GM23338 (cell line): ENCODE measurements around the gene TP73. TPM values are rescaled to one million over a fixed set of nuclear protein-coding genes. Genes with fewer than 3 reads are reported as not detected.

Experiments used
- ATAC-seq: fragments of 200-7000 bp; cut with Tn5 transposase; 3 replicates; pipeline ENCODE4 v1.9.1; 2020
- DNase-seq: peaks from one replicate; pipeline ENCODE4 v3.0.0-alpha.2; 2015; ENCODE audit warnings: low spot score
- H2AFZ ChIP-seq: fragments of 200-600 bp; sonication (generic); 2 replicates; pipeline ENCODE4 v1.8.0; 2016; ENCODE audit warnings: antibody characterized with exemption, mild to moderate bottlenecking, moderate library complexity
- H3F3A ChIP-seq: fragments of 200-600 bp; sonication (generic); replicated peaks from 2 replicates; pipeline ENCODE4 v1.8.0; 2017; ENCODE audit warnings: antibody characterized with exemption, mixed run types, low read depth
- H3K27ac ChIP-seq: fragments of 200-600 bp; sonication (generic); 2 replicates; pipeline ENCODE4 v1.6.1; 2016; ENCODE audit warnings: low read depth
- H3K27me3 ChIP-seq: fragments of 200-600 bp; sonication (generic); 2 replicates; pipeline ENCODE4 v1.8.0; 2016; ENCODE audit warnings: mild to moderate bottlenecking, mixed run types, moderate library complexity; ENCODE audit not compliant: insufficient read depth
- H3K36me3 ChIP-seq: fragments of 200-600 bp; sonication (generic); 2 replicates; pipeline ENCODE4 v1.8.0; 2016; ENCODE audit warnings: mild to moderate bottlenecking; ENCODE audit not compliant: insufficient read depth
- H3K4me1 ChIP-seq: fragments of 200-600 bp; sonication (generic); 2 replicates; pipeline ENCODE4 v1.8.0; 2016; ENCODE audit warnings: mild to moderate bottlenecking, moderate library complexity; ENCODE audit not compliant: insufficient read depth
- H3K4me2 ChIP-seq: fragments of 200-600 bp; sonication (generic); 2 replicates; pipeline ENCODE4 v1.7.1; 2017; ENCODE audit warnings: mixed run types
- H3K4me3 ChIP-seq: fragments of 200-600 bp; sonication (generic); 2 replicates; pipeline ENCODE4 v1.6.1; 2016; ENCODE audit warnings: mixed run types
- H3K79me2 ChIP-seq: fragments of 200-600 bp; sonication (generic); replicated peaks from 2 replicates; pipeline ENCODE4 v1.8.0; 2017; ENCODE audit warnings: mild to moderate bottlenecking; ENCODE audit not compliant: insufficient read depth
- H3K9me2 ChIP-seq: fragments of 200-600 bp; sonication (generic); 2 replicates; pipeline ENCODE4 v1.8.0; 2017; ENCODE audit not compliant: insufficient read depth
- H4K20me1 ChIP-seq: fragments of 200-600 bp; sonication (generic); replicated peaks from 2 replicates; pipeline ENCODE4 v1.8.0; 2017; ENCODE audit warnings: mild to moderate bottlenecking; ENCODE audit not compliant: insufficient read depth
- H3K27ac Mint-ChIP-seq: 2 replicates; pipeline ENCODE4 v1.8.0; 2020; ENCODE audit warnings: inconsistent platforms, mild to moderate bottlenecking, moderate library complexity, mixed read lengths
- H3K27me3 Mint-ChIP-seq: 3 replicates; pipeline ENCODE4 v1.8.0; 2022; ENCODE audit warnings: low read depth, mild to moderate bottlenecking, moderate library complexity, mixed read lengths, inconsistent platforms; ENCODE audit not compliant: insufficient read depth, poor library complexity
- H3K36me3 Mint-ChIP-seq: 3 replicates; pipeline ENCODE4 v1.8.0; 2021; ENCODE audit warnings: low read depth, mild to moderate bottlenecking, inconsistent platforms, moderate library complexity, mixed read lengths
- H3K4me1 Mint-ChIP-seq: 3 replicates; pipeline ENCODE4 v1.8.0; 2020; ENCODE audit warnings: mild to moderate bottlenecking, inconsistent platforms, mixed read lengths
- H3K4me3 Mint-ChIP-seq: 3 replicates; pipeline ENCODE4 v1.8.0; 2021; ENCODE audit warnings: moderate library complexity, mild to moderate bottlenecking, inconsistent platforms, mixed read lengths
- H3K9me3 Mint-ChIP-seq: 3 replicates; pipeline ENCODE4 v1.8.0; 2020; ENCODE audit warnings: moderate library complexity, mild to moderate bottlenecking, inconsistent platforms, mixed read lengths
- CREB1 ChIP-seq: fragments of 250-450 bp; sonication (Bioruptor Pico); IDR thresholded peaks from 2 replicates; pipeline ENCODE4 v1.5.0; 2020; ENCODE audit warnings: low read depth, mild to moderate bottlenecking, moderate library complexity
- EZH2 ChIP-seq: fragments of 200-600 bp; sonication (generic); IDR thresholded peaks from one replicate; pipeline ENCODE4 v1.8.0; 2017; ENCODE audit warnings: antibody characterized with exemption, mild to moderate bottlenecking, low read depth; ENCODE audit not compliant: unreplicated experiment
- EZH2phosphoT487 ChIP-seq: fragments of 200-600 bp; sonication (generic); IDR thresholded peaks from one replicate; pipeline ENCODE4 v1.8.1; 2018; ENCODE audit warnings: antibody characterized with exemption; ENCODE audit not compliant: unreplicated experiment
- JUNB ChIP-seq: IDR thresholded peaks from one replicate; pipeline ENCODE4 v1.6.1; 2016; ENCODE audit warnings: antibody characterized with exemption; ENCODE audit not compliant: unreplicated experiment
- NANOG ChIP-seq: IDR thresholded peaks from 2 replicates; pipeline ENCODE4 v1.6.1; 2016; ENCODE audit warnings: antibody characterized with exemption, borderline replicate concordance
- POLR2AphosphoS5 ChIP-seq: IDR thresholded peaks from 2 replicates; pipeline ENCODE4 v1.6.1; 2016; ENCODE audit warnings: antibody characterized with exemption, low read depth
- STAT1 ChIP-seq: IDR thresholded peaks from one replicate; pipeline ENCODE4 v1.6.1; 2016; ENCODE audit warnings: antibody characterized with exemption; ENCODE audit not compliant: unreplicated experiment
- ZNF331 ChIP-seq: fragments of 250-450 bp; sonication (Bioruptor Pico); IDR thresholded peaks from 2 replicates; pipeline ENCODE4 v1.5.0; 2020; ENCODE audit warnings: low read depth, mild to moderate bottlenecking, moderate library complexity
- polyA plus RNA-seq: library from polyadenylated mRNA; unstranded; fragments of >200 nt; fragmentation: Nextera tagmentation; extraction: Ambion mirVana; gene quantifications from 2 replicates; pipeline ENCODE4 v1.2.1, GENCODE V29; 2016
- total RNA-seq: library from RNA; depleted of rRNA; stranded (reverse); fragments of >200 nt; shearing (Covaris generic); gene quantifications from 2 replicates; pipeline ENCODE4 v1.2.3, GENCODE V29; 2014
- TF ChIP-seq, protein P1 (sequence below), 2 experiments: fragments of 200-600 bp in 1 of 2; sonication (generic) in 1 of 2; conservative IDR thresholded peaks; 2 replicates each; pipeline versions ENCODE4 v1.5.1 to v1.6.1; 2016 to 2017; ENCODE audit warnings: antibody characterized with exemption in 2 of 2, low read depth in 2 of 2, mild to moderate bottlenecking in 2 of 2, moderate library complexity in 1 of 2
- TF ChIP-seq, protein P2 (sequence below): IDR thresholded peaks from 2 replicates; pipeline ENCODE4 v1.6.1; 2016; ENCODE audit warnings: antibody characterized with exemption
- TF ChIP-seq, protein P3 (sequence below): IDR thresholded peaks from one replicate; pipeline ENCODE4 v1.6.1; 2018; ENCODE audit warnings: antibody characterized with exemption; ENCODE audit not compliant: unreplicated experiment

TP73 gene
- total and polyA plus RNA-seq, 2 experiments from 2014 or later, result 1.4 to 3.4 TPM

- TF ChIP-seq, protein P1, sequence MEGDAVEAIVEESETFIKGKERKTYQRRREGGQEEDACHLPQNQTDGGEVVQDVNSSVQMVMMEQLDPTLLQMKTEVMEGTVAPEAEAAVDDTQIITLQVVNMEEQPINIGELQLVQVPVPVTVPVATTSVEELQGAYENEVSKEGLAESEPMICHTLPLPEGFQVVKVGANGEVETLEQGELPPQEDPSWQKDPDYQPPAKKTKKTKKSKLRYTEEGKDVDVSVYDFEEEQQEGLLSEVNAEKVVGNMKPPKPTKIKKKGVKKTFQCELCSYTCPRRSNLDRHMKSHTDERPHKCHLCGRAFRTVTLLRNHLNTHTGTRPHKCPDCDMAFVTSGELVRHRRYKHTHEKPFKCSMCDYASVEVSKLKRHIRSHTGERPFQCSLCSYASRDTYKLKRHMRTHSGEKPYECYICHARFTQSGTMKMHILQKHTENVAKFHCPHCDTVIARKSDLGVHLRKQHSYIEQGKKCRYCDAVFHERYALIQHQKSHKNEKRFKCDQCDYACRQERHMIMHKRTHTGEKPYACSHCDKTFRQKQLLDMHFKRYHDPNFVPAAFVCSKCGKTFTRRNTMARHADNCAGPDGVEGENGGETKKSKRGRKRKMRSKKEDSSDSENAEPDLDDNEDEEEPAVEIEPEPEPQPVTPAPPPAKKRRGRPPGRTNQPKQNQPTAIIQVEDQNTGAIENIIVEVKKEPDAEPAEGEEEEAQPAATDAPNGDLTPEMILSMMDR (conservative IDR thresholded peaks at IDR 0.05; ENCODE audit: low read depth in 2 of 2), result no peak
- TF ChIP-seq EZH2, result no peak
- no peak for TF ChIP-seq EZH2phosphoT487
- no peak for TF ChIP-seq NANOG
These were observed 6.8 kb downstream of the TP73 start (continued) for GRCh38 chr1:3659093-3659492.

- no peak overlapping the region for H3K27ac Mint-ChIP-seq
- Histone ChIP-seq H3K79me2 (no peaks in the 10 kb centered on the region), H3F3A (0 out of 2 replicates have a peak, but pooled peaks cover 3% of the 10 kb centered on the region), H3K4me3 (no peak overlapping the region), H3K27me3 (peaks cover 23% of the 10 kb centered on the region), H3K36me3 (no peaks in the 10 kb centered on the region), H3K4me2 (no peak overlapping the region), H3K4me1 (no peaks in the 10 kb centered on the region), H2AFZ (no peak overlapping the region), H4K20me1 (no peaks in the 10 kb centered on the region), H3K27ac (no peak overlapping the region), H3K9me2 (no peaks in the 10 kb centered on the region)
- ATAC-seq, result no peak
- peaks cover 15% of the 10 kb centered on the region for H3K4me1 Mint-ChIP-seq
- no peaks in the 10 kb centered on the region; the same call in 2 of the 3 replicates for H3K9me3 Mint-ChIP-seq
- peaks cover 21% of the 10 kb centered on the region for H3K27me3 Mint-ChIP-seq
- no peak for DNase-seq
- no peaks in the 10 kb centered on the region for H3K36me3 Mint-ChIP-seq
- H3K4me3 Mint-ChIP-seq, result no peak overlapping the region
- TF ChIP-seq, protein P2, sequence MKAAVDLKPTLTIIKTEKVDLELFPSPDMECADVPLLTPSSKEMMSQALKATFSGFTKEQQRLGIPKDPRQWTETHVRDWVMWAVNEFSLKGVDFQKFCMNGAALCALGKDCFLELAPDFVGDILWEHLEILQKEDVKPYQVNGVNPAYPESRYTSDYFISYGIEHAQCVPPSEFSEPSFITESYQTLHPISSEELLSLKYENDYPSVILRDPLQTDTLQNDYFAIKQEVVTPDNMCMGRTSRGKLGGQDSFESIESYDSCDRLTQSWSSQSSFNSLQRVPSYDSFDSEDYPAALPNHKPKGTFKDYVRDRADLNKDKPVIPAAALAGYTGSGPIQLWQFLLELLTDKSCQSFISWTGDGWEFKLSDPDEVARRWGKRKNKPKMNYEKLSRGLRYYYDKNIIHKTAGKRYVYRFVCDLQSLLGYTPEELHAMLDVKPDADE, result no peak
- TF ChIP-seq ZNF331 (CRISPR knock-in tag) (no peak), POLR2AphosphoS5 (no peak), JUNB (no peak), CREB1 (no peak), EZH2phosphoT487 (no peak), STAT1 (no peak)
- TF ChIP-seq, protein P1 (conservative IDR thresholded peaks at IDR 0.05; ENCODE audit: low read depth in 2 of 2), result no peak
- TF ChIP-seq, protein P3, sequence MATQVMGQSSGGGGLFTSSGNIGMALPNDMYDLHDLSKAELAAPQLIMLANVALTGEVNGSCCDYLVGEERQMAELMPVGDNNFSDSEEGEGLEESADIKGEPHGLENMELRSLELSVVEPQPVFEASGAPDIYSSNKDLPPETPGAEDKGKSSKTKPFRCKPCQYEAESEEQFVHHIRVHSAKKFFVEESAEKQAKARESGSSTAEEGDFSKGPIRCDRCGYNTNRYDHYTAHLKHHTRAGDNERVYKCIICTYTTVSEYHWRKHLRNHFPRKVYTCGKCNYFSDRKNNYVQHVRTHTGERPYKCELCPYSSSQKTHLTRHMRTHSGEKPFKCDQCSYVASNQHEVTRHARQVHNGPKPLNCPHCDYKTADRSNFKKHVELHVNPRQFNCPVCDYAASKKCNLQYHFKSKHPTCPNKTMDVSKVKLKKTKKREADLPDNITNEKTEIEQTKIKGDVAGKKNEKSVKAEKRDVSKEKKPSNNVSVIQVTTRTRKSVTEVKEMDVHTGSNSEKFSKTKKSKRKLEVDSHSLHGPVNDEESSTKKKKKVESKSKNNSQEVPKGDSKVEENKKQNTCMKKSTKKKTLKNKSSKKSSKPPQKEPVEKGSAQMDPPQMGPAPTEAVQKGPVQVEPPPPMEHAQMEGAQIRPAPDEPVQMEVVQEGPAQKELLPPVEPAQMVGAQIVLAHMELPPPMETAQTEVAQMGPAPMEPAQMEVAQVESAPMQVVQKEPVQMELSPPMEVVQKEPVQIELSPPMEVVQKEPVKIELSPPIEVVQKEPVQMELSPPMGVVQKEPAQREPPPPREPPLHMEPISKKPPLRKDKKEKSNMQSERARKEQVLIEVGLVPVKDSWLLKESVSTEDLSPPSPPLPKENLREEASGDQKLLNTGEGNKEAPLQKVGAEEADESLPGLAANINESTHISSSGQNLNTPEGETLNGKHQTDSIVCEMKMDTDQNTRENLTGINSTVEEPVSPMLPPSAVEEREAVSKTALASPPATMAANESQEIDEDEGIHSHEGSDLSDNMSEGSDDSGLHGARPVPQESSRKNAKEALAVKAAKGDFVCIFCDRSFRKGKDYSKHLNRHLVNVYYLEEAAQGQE, result no peak
These were observed 8.4 kb downstream of the TP73 start for GRCh38 chr1:3660704-3661103.
